ENCODE data around the gene ZMIZ2. TPM values are rescaled to one million over a fixed set of nuclear protein-coding genes. Genes with fewer than 3 reads are reported as not detected.

The ZMIZ2 gene
- total RNA-seq, 4 donors from 2014 or later, result 13.5 to 26.3 (median 15.3) TPM

GRCh38 chr7:44767912-44768627, 19.4 kb downstream of the ZMIZ2 start:
- peak; percentile 23 for ATAC-seq (ENCODE audit: low FRiP score)
- TF ChIP-seq, protein P1, sequence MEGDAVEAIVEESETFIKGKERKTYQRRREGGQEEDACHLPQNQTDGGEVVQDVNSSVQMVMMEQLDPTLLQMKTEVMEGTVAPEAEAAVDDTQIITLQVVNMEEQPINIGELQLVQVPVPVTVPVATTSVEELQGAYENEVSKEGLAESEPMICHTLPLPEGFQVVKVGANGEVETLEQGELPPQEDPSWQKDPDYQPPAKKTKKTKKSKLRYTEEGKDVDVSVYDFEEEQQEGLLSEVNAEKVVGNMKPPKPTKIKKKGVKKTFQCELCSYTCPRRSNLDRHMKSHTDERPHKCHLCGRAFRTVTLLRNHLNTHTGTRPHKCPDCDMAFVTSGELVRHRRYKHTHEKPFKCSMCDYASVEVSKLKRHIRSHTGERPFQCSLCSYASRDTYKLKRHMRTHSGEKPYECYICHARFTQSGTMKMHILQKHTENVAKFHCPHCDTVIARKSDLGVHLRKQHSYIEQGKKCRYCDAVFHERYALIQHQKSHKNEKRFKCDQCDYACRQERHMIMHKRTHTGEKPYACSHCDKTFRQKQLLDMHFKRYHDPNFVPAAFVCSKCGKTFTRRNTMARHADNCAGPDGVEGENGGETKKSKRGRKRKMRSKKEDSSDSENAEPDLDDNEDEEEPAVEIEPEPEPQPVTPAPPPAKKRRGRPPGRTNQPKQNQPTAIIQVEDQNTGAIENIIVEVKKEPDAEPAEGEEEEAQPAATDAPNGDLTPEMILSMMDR (IDR thresholded peaks at IDR 0.05), result no peak
- no peak for DNase-seq (ENCODE audit: low spot score)

DNA sequence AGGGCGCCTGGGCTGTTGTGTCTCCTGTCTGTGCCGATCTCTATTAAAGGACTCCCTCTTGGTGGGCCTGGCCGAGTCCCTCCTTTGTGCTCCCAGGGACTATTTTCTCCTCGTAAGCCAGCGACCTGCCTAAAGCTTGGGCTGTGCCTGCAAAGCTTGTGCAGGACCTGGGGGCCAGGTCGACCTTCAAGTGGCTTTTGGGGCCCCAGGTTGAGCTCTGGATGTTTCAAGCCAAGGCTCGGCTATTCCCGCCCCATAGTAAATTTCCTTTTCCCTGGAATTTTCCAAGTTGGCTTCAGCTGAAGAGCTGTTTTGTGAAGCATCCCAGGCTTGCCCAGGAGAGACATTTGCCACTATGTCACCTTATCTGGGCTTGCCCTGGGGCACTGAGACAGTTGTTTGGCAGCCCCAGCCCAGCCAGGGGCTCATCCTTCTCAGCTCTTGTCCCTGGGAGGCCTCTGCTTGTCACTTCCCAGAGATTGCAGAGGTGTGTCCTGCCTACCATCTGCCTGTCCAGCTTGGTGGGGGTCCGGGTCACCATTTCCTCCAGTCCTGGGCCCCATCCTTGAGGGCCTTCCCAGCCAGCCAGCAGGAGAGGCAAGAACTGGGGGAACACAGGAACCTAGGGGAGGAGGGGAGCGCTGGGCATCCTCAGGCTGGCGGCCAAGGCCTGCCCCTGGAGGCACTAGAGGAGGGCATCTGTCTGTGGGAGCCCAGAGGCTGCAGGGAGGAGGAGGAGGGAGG, 20.2 kb downstream of the ZMIZ2 start:
- ATAC-seq (ENCODE audit: low FRiP score), result no peak
- DNase-seq (ENCODE audit: low spot score), result no peak
- TF ChIP-seq, protein P1 (IDR thresholded peaks at IDR 0.05), result no peak

GRCh38 chr7:44769376-44769775, 20.7 kb downstream of the ZMIZ2 start:
- TF ChIP-seq, protein P1 (IDR thresholded peaks at IDR 0.05), result no peak
- ATAC-seq (ENCODE audit: low FRiP score), result no peak
- DNase-seq (ENCODE audit: low spot score), result no peak

DNA sequence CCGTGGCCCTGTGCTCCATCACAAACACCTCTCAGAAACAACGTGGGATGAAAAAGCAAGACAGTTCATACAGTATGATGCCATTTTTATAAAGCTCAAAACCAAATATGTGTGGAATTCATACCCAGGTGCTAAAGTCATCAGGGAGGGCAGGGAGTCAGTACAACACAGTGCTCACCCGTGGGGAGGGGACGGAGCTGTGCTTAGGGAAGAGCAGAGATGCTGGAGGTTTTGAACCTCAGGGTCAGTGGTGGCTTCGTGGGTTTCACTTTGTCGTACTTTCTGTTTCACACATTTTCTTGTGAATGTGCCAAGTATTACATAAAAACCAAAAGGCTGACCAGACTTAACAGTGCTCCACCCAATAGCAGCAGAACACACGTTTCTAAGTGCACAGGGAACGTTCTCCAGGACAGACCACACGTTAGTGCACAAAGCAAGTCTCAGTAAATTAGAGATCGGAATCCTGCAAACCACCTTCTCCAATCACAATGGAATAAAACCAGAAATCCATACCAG, 21.2 kb downstream of the ZMIZ2 start:
- TF ChIP-seq, protein P1 (IDR thresholded peaks at IDR 0.05), result no peak
- peak; percentile 41 for ATAC-seq (ENCODE audit: low FRiP score)
- DNase-seq (ENCODE audit: low spot score), result no peak

- ATAC-seq (ENCODE audit: low FRiP score), result no peak
- DNase-seq (ENCODE audit: low spot score), result no peak
- TF ChIP-seq, protein P1 (IDR thresholded peaks at IDR 0.05), result no peak
These were observed 22.7 kb downstream of the ZMIZ2 start for GRCh38 chr7:44771358-44771757.

DNA sequence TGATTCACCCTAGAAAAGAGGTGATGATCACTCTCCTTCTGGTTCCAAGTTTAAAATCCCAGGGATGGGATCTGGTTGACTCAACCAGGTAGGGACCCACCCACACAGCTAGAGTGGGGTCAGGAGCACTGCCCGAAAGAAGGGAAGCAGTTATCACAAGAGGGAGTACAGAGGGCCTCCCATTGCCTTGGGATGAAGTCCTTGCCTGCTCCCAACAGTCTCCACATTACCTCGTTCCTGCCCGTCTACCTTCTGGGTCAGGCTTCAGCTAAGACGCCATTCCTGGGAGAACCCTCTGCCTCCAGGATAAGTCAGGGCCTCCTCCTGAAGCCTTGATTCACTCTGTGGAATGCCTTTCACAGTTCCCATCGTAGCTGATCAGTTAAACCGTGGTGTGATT, 23.8 kb downstream of the ZMIZ2 start:
- TF ChIP-seq, protein P1 (IDR thresholded peaks at IDR 0.05), result no peak
- ATAC-seq (ENCODE audit: low FRiP score) (no peak), DNase-seq (ENCODE audit: low spot score) (no peak)

Data from omental fat pad (tissue), 4 donors.